ENCODE results near the gene MACROD2. TPM values are rescaled to one million over a fixed set of nuclear protein-coding genes. Genes with fewer than 3 reads are reported as not detected.

MACROD2 gene
- total RNA-seq, 6 experiments from 2014 or later: 0.05 to 0.57 (median 0.11) TPM; not detected in 1

GRCh38 chr20:14633507-14633906, 638.2 kb downstream of the MACROD2 start:
- TF ChIP-seq CTCF (IDR thresholded peaks at IDR 0.05): no peak
- Mint-ChIP-seq H3K4me3 (no peak overlapping the region), H3K27me3 (ENCODE audit: insufficient read depth) (peaks cover 4% of the 10 kb centered on the region), H3K4me1 (ENCODE audit: low read depth) (no peaks in the 10 kb centered on the region), H3K27ac (no peak overlapping the region), H3K9me3 (peaks cover 65% of the 10 kb centered on the region), H3K36me3 (ENCODE audit: low read depth) (no peaks in the 10 kb centered on the region; the same call in 1 of the 2 replicates)
- DNase-seq: no peak

GRCh38 chr20:14634665-14635064, 639.3 kb downstream of the MACROD2 start:
- no peak for DNase-seq
- Mint-ChIP-seq H3K4me3 (no peak overlapping the region), H3K27me3 (ENCODE audit: insufficient read depth) (peaks cover 4% of the 10 kb centered on the region), H3K27ac (no peak overlapping the region), H3K9me3 (peaks cover 65% of the 10 kb centered on the region), H3K4me1 (ENCODE audit: low read depth) (no peaks in the 10 kb centered on the region), H3K36me3 (ENCODE audit: low read depth) (no peaks in the 10 kb centered on the region; the same call in 1 of the 2 replicates)
- TF ChIP-seq CTCF (IDR thresholded peaks at IDR 0.05): no peak

GRCh38 chr20:14637441-14637840, 642.1 kb downstream of the MACROD2 start:
- Mint-ChIP-seq H3K36me3 (ENCODE audit: low read depth) (no peaks in the 10 kb centered on the region; the same call in 1 of the 2 replicates), H3K4me1 (ENCODE audit: low read depth) (no peaks in the 10 kb centered on the region), H3K9me3 (peaks cover 75% of the 10 kb centered on the region), H3K27ac (no peak overlapping the region), H3K27me3 (ENCODE audit: insufficient read depth) (peaks cover 4% of the 10 kb centered on the region), H3K4me3 (no peak overlapping the region)
- TF ChIP-seq CTCF (IDR thresholded peaks at IDR 0.05): no peak
- no peak for DNase-seq

DNA sequence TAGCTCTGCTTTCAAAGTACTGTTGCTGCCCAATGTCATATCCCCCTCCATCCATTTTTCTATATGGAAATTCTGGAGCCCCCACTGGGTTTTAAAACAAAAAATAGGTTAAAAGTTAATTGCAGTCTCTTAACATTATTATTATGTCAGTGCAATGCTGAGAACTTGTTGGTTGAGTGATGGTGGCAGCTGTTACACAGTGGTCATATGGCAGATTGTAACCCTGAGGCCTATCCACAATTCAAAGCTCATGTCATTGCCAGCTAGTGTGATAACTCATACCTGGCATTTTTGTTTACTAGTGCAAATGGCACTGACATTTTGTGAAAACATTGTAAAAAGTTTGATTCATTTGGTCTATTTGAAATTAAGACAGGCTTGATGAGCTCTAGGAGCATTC, 647.8 kb downstream of the MACROD2 start:
- H3K27me3 Mint-ChIP-seq (ENCODE audit: insufficient read depth): no peaks in the 10 kb centered on the region
- H3K36me3 Mint-ChIP-seq (ENCODE audit: low read depth): no peaks in the 10 kb centered on the region
- no peak for TF ChIP-seq CTCF (IDR thresholded peaks at IDR 0.05)
- H3K27ac Mint-ChIP-seq: no peak overlapping the region
- H3K4me1 Mint-ChIP-seq (ENCODE audit: low read depth): no peaks in the 10 kb centered on the region
- H3K4me3 Mint-ChIP-seq: no peak overlapping the region
- no peak for DNase-seq
- H3K9me3 Mint-ChIP-seq: peaks cover 38% of the 10 kb centered on the region

DNA sequence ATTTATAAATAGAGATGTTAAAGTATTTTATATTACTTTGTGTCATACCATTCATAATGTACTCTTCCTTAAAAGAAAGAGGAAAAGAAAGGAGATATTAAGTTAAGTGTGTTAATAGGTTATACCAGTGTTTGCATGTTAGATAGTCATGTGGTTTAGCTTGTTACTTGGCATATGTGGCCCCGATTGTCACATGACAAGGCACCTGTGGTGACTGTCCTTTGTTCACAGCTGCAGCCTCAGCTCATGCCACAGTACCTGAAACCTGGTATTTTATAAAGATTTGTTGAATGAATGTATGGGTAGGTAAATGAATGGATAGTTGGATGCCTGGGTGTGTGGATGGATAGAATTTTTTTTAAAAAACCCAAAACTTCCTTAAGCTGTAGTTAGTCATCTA, 648.2 kb downstream of the MACROD2 start:
- Mint-ChIP-seq H3K9me3 (peaks cover 39% of the 10 kb centered on the region), H3K4me3 (no peak overlapping the region), H3K36me3 (ENCODE audit: low read depth) (no peaks in the 10 kb centered on the region), H3K27me3 (ENCODE audit: insufficient read depth) (no peaks in the 10 kb centered on the region), H3K4me1 (ENCODE audit: low read depth) (no peaks in the 10 kb centered on the region), H3K27ac (no peak overlapping the region)
- DNase-seq: no peak
- no peak for TF ChIP-seq CTCF (IDR thresholded peaks at IDR 0.05)
